NCI-H510A (cell line): ENCODE results near the gene PADI2.

Source experiments
- DNase-seq: peaks from one replicate; lab custom pipeline; 2025; lab: John Stamatoyannopoulos, UW

Gene PADI2

DNA sequence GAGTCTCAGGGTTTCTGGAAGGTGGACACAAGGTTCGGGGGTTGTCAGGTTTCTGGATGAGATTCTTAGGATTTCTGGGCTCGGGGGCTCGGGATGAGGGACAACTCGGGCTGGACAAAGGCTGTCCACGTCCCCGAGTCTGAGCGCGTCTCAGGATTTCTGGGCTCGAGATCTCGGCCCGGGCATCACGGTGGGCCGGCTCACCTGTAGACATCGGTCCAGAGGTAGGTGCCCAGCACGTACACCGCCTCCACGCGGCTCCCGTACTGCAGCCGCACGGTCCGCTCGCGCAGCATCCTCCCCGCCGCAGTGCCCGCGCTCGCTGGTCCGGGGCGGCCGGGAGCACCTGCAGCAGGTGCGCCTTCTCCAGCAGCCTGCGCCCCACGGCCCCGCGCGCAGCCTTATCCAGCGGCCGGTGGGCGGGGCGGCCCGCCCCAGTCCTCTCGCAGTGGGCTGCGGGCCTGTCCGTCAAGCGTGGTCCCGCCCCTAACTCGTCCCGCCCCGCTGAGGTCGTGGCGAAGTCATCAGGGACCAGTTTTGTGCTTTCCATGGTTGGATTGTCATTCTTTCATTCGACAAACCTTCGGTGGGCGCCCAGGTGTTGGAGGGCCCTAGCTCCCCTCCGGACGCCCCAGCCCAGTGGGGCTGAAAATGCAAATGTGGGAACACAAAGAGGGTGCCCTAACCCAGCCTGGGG, at the start of gene PADI2:
PADI2 (minus strand) TSS at position 376 of the 697 bp plus-strand sequence; CDS start at position 296, 80 bp downstream.
- DNase-seq: peak; percentile 71

DNA sequence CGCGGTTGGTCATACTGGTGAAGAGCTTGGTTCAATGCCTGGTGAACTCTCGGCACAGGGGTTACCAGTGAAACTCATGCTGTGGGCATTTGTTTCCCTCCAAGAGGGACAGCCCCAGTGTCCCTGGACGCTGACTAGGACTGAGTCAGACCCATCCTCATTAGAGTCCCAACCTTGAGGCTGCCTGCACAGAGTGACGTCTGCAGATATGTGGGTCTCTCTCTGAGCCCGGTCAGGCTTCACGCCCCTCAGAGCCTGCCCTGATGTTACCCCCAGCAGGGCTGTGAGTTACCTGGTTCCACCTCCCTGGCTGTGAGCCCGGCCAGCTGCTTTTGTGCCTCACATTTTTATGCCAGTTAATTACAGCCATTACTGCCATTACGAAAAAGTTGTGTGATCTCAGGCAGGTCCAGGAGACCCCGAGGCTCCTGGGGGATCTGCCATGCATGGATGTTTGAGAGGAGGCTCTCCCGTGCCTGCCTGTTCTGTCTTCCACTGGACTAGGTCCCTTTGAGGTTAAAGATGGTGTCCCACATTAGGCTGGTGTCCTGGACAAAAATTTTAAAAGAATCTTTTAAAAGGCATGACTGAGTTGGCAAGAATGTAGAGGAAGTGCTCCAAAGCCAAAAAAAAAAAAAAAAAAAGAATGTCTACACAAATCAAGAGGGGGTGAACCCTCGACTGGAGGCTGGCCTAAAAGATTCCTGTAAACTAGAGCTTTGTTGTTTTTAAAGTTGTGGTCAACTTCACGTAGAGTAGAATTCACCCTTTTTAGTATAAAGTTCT, 49.0 kb upstream of the PADI2 start:
- no peak for DNase-seq

DNA sequence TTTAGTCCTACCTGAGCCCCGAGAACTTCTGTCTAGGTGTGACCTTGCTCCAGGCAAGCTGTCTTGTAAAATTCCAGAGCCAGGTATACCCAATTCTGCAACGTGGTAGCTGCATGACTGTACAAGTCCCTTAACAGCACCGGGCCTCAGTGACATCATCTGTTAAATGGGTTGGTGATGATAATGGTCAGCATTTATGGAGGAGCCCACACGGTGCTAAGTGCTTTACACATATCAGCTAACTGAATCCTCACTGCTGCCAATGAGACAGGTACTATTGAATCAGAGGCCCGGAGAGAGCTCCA, 48.5 kb upstream of the PADI2 start:
- no peak for DNase-seq

DNA sequence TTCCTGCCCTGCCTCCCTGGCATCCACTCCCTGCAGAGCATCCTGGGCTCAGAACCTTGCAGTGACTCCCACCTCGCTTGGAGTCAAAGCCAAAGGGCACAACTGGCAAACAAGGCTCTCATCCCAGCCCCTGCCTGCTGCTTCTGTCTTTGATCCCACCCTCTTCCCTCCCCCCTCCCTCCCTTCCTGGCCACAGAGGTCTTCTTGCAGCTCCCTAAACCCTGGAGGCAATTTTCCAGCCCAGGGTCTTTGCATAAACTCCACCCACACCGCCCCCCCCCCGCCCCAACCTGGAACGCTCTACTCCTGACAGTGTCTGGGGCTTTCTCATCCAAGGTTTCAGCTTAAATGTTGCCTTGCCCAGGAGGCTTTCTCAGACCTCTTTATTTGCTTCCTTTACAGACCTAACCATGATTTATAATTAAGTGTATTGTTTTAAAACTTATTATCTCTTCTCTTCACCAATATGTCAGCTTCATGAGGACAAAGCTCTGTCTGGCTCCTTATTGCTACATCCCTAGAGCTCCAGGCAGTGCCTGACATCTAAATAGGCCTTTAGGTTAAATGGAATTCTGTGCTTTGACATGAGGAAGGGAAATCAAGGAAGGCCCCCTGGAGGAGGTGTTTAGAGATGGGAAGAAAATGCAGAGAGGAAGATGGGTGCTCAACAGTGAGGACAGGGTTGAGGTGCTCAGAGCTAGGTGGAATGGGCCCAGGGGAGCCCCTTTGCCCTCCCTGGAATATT, 48.0 kb upstream of the PADI2 start:
- no peak for DNase-seq

DNA sequence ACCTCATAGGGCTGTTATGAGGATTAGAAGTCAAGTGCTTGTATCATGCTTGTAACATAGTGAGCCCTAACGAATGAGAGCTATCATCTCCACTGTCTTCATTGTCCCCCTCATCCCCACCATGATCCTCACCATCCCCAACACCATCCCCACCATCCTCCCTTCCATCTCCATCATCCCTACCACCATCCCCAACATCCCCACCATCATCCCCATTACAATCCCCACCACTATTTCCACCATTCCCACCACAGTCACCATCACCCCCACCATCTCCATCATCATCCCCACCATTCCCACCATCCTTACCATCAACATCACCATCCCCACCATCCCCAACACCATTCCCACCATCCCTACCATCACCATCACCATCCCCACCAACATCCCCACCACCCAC, 46.6 kb upstream of the PADI2 start:
- DNase-seq: no peak

DNA sequence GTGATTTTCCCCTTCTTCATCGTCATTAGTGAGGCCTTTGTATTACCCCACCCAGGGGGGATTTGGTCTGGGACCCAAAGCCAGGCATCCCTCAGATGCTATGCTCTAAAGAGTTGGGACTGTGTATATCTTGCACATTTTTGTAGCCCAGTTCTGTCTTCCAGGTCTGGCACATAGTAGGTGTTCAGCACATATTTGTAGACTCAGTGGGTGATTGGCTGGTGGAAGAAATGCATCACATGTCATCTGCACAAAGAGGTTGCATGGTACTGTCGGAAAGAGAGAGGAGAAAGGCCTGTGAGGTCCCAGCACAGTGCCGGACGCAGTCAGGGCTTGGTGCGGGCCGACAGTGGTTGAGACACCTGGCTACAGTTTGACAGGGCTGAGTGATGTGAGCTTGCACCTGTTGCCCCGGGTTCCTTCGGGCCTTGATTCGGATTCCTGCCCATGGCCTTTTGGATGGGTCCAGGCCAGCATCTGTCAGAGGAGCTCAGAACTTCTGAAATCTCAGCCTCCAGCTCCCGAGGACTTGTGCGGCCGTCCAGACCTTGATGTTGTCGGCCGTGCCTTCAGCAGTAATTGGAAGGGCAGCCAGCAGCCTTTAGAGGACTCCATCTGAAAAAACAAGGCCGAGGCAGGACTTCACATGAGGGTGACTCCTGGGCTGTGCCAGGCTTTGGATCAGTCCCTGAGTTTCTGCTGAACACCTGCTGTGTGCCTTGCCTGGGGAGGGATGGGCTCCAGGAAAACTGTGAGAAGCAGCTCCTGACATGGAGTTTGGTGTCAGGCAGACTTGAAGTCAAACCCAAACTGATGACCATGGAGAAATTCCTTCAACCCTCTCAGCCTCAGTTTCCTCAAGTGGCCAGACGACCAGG, 44.8 kb upstream of the PADI2 start:
- no peak for DNase-seq

DNA sequence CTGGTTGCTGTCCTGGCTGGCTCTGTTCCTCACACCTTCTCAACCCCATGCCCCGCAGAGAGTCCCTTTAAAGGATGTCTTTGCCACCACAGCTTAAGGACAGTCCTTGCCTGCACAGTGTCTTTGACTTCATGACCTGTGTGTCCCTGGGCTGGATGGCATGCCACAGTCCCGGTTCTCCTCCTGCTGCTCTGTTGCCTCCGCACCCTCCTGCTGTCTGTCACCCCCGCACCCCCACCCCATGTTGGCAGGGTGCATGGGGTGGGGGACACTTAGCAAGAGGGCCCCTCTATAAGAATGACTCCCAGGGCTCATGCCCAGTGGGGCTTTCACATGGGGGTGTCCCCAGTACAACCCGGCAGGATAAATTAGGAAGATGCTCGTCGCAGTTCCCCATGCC, 44.1 kb upstream of the PADI2 start:
- DNase-seq: no peak

DNA sequence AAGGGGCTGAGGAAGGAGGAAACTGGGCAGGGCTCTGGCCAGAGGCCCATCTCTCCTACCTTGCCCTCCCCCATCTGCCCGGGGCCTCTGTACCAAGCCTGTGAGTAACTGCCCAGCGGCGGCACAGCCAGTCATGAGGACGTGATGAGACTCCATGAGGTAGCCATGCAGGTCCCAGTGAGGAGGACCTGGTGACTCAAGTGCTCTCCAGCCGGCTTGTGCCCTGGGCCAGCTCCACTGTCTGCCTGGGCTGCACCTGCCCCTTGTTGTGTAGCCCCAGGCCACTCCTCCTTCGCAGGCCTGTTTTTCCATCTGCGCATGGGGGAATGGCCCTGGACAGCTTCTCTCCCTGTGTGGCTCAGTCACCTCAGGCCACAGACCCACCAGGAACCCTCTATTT, 43.7 kb upstream of the PADI2 start:
- DNase-seq: peak; percentile 51

DNA sequence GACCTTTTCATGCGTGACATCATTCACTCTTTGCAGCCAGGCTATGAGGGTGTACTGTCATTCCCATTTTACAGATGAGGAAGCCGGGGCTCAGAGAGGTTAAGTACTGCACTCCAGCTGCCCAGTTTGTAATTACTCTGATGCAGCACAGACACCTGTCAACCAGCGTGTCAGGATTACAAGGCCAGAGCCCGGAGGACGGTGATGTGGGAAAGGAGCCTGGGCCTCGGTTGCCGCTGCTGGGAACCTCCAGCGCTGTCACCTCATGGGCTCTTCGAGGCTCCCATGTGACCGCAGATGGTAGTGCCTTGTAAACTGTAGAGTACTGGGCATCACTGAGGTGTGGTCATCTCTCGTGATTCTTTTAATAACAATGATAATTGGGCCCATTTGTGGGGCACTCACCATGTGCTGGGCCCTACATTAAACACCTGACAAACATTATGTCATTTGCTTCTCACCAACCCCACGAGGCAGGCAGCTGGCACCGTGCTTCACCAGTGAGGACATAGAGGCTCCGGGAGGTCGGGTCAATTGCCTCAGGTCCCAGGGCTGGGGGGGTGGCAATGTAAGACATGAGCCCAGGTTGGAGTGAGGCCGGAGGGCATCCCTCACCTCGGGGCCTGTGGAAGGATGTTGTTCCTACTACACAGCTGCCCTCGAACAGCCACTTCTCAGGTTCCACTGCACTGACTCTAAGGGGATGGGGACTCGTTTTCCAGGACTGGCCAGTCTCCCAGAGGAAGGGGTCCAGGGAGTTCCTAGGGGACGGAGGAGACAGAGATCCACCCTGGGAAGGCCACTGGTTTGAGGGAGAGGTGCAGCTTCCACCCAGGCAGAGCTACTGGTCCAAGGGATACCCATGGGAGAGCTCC, 42.9 kb upstream of the PADI2 start:
- DNase-seq: no peak

DNA sequence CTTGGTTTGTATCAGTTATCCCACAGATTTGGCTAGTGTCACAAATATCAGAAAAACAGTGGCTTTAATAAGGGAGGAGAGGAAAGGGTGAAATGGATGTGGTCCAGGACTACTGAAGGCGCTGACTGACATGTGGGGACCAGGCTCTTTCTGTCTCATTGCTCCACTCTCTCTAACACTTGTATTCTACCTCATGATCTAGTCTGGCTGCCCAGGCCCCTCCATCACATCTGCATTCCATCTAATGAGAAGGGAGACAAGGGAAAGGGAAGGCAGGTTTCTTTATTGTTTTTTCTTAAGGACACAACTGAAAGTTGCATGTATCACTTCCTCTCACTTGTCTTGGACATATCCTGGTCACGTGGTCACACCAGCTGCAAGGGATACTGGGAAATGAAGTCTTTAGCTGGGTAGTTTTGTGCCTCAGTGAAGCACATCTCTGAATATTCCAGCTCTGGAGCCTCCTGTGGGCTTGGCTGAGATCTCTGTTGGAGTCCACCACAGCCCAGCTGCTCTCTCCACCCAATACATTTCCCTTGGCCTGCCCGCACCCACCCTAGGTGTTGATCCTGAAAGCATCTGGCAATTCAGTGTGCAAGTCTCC, 42.0 kb upstream of the PADI2 start:
- DNase-seq: no peak

DNA sequence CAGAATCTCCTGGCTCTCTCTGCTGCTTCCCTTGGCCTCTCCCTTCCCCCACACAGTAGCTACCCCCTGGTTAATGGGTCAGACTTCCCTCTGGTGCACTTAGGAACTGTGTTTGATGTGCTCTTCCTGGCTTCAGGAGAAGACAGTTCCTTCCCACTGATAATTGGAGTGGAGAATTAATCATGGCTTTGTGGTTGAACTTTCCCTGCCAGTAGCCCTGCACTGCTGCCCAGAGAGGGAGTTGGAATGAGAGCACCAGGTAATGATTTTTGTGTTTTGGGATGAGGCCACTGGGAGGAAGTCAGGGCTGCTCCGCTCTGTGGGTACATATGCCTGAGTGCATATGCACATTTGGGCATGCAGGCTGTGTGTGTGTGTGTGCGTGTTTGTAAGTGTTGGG, 39.7 kb upstream of the PADI2 start:
- DNase-seq: no peak

DNA sequence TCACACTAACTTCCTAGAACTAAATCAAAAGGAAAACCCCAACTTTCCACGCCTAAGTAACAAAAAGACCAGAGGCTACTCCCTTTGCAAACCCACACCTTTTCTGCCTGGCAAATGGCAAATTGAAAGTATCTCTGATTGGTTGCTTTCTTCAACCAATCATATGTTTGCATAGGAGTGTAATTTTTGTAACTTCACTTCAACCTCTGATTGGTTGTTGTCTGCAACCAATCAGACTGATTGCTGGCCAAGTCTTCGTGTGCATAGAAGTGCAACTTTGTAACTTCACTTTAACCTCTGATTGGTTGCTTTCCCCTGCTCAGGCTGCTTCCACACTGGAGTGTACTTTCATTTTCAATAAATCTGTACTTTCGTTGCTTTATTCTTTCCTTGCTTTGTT, 36.9 kb upstream of the PADI2 start:
- DNase-seq: no peak

DNA sequence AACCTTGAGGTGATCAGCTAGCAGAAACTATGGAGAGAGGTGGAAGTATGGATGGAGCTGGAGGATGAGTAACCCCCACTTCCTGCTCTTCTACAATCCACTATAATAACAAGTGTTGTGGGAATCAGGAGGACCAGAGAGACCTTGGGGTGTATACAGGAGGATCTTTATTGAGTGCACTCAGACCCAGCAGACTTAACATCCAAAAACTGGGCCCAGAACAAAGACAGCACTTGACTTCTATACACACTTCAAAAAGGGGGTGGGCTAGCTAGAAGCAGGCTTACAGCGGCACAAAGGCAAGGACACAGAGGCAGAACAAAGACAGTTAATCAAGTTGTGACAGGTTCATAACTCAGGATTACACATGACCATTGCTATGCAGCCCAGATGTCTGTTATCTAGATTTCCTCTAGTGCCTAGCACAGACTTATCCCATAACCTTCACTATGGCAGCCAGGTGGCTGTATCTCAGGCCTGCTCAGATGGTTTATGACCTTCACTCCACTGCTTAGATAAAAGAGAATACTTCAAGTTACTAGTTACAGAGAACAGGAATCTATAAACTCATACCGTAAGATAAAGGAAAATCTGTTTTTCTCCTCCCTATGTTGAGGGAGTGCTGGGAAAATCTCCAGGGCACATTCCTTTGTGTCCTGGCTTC, 36.1 kb upstream of the PADI2 start:
- DNase-seq: no peak

DNA sequence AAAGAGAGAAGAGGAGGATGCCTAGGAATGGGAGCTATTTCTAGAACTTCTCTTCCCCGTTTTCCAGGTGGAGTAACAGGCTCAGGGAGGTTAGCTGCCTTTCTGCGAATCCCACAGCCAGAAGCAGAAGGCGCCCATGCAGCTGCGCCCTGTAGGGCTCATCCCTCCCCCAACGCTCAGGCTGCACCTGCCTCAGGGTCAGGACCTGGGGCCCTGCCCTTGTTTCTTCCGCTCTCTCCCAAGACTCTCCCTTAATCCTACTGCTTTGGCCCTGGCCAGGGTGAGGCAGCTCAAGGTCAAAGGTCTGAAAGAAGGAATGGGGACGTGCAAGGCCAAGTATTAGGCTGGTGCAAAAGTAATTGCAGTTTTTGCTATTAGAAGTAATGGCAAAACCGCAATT, 30.5 kb upstream of the PADI2 start:
- no peak for DNase-seq

DNA sequence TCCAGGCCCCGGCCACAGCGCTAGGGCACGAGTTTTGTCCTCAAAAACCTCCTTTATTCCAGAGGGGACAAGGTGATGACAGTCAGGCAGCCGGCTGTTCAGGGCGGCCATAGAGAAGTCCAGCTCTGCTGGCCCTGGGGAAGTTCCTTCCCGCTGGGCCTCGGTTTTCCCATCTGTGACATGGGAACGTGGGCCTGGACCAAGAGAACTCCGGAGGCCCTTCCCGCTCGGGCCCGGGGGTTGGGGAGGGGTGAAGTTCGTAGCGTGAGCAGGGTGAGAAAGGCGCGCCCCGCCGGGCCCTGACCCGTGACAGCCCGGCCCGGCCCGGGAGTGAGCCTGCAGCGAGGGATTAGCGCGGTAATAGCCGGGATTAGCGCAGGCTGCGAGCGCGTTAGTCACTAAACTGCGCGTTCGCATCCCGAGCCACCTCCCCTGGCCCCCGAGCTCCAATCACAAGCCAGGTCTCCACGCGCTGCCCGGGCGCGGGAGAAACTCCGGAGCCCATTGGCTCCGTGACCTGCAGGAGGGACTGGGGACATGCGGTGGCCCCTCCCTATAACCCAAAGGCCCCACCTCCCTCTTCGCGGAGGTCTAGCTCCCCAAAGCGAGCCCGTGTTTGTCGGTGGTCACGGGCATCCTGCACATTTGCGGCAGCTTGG, 29.8 kb upstream of the PADI2 start:
- no peak for DNase-seq

DNA sequence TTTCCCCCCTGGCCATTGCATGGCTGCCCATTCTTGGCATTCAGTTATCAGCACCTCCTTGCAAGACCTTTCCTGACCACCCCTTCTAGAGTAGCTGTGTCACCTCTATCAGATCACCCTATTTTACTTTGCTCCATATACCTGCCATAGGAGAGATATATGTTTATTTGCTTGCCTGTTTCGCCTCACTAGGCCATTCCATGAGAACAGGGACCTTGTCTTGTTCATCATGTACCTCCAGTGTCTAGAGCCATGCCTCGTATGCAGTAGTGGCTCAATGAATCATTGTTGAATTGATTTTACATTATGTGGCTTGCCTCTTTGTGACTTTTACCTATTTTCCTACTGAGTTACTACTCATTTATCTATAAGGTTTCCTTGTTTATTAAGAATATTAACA, 26.4 kb upstream of the PADI2 start:
- DNase-seq: no peak

DNA sequence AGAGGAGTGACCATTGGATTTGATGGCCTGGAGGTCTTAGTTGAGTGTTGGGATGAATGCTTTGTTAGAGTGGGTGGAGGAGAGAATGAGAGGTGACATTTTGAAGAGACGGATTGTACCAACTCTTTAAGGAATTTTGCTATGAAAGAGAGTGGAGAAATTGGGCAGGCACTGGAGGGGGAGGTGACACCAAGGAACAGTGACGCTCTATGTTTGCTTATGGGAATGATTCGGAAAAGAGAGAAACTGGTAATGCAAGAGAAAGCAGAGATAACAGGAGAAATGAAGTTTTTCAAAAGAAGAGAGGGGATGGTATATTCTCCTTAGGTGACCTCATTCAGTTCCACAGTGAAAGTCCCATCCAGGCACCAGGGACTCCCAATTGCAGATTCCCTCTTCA, 24.5 kb upstream of the PADI2 start:
- no peak for DNase-seq

DNA sequence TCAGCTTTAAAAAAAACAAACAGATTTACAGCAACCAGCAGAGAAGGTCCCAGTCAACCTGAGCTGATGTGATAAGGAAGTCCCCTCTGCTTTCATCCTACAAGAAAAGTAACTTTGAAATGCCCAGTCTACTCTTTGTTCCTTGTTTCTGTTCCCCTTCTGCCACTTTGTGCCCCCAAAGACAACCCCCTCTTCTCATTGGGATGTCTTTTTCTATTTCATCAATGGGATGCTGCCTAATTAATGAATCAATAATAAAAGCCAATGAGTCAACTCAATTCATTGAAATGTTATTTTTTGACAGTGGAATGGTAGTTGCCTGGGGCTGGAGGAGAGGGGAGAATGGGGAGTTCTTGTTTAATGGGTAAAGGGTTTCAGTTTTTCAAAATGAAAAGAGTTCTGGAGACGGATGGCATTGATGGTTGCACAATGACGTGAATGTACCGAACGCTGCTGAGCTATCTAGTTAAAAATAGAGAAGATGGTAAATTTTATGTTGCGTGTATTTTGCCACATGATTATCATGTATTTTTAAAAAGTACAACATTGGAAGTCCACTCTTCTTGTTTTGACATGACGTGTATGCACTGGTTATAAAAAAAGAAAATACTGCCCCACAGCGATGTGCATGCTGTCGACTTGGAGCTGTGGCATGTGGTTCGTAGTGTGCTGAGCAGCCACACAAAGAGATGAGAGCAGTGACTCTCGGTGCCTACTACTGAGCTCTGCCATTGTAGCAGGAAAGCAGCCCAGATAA, 22.4 kb upstream of the PADI2 start:
- DNase-seq: no peak

DNA sequence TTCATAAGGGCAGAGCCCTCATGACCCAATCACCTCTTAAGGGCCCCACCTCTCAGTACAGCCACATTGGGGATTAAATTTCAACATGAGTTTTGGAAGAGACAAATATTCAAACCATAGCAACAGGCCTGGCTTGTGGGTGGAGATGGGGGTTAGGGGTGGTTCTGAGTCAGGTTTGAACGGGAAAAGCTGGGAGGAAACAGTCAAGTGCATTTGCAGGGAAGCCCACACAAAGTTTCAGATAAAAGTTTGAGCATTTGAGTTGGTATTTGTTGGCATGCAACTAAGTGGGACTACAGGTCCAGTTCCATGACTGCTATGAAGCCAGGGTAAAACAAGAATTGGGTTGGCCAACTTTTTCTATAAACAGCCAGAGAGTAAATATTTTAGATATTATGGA, 21.0 kb upstream of the PADI2 start:
- no peak for DNase-seq
